Stimulated activated CD4-positive, alpha-beta T cell treated with anti-CD3 and anti-CD28 coated beads, Interleukin-4, amount 100 ng/mL, for 1 hour (primary cell): Measurements from ENCODE around the gene PIP5K1C.
A peak's percentile ranks its signal among the peaks of the same experiment; 100 is the strongest.

Source experiments
- DNase-seq: peaks from one replicate; pipeline ENCODE4 v3.0.0-alpha.2; 2020

PIP5K1C gene

DNA sequence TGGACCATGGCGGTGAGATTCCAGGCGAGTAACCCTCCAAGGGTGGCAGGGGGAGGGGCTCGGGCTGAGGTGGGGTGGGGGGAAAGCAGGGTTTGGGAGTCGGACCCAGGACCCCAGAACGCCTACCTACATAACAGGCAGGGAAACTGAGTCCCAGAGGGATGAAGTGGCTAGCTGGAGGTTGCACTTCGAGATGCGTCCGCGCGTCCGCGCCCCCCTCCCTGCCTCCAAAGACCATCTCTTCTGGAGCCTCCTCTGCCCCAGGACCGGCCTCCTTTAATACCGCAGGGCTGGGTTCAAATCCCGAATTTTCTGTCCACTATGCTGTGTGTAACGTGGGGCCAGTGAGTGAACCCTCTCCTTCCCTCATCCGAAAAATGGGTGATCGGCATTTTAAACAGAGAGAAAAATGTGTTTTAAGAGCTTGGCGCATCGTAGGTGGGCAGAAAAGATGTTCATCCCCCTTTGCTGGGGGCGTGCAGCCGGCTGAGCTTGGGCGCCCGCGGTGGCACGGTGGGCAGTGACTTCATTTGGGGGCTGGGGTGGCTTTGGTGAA is 21.7 kb upstream of the PIP5K1C start:
- DNase-seq = no peak

DNA sequence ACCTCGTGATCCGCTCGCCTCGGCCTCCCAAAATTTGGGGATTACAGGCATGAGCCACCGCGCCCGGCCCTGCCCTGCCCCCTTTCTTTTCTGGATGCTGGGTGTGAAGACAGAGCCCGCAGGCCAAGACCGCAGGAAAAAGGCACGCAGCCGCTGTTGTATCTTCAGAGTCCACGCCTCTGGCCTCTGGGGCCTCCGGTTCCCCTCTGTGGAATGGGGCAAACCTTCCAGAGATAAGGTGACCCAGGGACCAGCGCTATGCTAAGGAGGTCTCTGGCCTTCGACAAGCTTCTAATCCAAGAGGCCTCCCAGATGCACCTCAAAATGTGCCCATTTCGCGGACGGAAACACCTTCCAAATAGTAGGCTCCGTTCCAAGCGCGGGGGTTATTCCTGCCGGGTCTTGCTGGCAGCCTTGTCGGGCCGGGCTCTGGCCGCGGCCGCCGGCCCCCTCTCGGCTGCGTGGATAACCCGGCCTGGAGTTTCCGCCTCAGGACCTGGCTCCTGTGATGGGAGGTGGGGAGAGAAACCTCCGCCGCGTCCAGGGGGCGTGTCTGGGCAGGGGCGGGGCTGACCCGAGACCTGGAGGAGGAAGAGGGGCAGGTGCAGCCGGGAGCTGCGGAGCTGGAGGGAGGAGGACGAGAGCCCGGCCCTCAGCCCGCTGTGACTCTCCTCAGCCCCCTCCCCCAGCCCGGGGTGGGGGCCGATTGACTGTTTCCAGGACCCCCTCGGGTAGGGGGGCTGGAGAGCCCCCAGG is 21.0 kb upstream of the PIP5K1C start:
- peak; percentile 90 for DNase-seq

DNA sequence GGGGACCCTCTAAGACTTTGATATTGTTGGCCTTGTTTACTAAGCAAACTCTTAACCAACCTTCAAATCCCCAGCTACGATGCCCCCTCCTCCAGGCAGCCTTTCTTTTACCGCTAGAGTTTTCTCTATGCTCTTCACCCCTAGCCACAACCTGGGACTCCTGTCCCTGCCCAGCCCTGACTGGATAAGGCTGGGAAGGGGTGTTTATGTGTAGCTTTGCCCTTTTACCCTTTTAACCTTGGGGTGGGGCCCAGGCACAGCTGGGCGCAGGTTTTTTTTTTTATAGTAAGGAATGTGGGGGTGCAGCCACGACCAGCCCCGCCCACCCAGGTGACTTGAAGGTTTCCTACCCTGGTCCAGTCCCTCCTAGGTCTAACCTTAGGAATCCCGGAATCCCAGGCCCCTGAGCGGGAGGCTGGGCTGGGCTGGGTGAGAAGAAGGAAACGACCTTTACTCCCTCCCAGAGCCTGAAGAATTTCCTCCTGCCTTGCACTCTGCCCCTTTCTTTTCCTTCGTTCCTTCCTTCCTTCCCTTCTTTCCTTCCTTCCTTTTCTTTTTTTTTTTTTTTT is 20.2 kb upstream of the PIP5K1C start:
- DNase-seq = no peak

DNA sequence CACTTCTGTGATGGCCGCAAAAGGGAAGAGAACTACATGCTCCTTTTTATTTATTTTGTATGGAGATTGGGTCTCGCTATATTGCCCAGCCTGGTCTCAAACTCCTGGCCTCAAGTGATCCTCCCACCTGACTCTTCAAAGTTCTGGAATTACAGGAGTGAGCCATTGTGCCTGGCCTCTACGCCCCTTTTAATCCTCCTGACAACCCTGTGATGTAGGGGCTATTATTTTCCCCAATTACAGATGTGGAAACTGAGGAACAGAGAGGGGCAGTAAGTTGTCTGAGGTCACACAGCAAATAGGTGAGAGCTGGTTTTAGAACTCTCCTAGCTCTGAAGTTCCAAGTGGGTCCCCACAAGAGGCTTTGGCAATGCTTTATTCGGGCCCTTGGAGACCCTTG is 19.6 kb upstream of the PIP5K1C start:
- DNase-seq = no peak

DNA sequence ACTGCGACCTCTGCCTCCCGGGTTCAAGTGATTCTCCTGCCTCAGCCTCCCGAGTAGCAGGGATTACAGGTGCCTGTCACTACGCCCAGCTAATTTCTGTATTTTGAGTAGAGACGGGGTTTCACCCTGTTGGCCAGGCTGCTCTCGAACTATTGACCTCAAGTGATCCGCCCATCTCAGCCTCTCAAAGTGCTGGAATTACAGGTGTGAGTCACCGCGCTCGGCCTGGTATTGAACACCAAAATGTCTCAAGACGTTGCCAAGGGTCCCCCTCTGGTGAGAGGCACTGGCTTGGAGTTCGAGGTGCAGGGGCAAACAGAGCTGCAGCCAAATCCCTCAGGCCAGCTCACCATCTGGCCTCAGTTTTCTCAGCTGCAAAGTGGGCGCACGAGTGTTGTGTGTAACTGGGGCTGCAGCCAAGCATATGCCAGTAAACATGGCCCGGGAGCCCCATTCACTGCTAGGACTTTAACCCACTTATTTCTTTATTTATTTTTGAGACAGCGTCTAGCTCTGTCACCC is 15.9 kb upstream of the PIP5K1C start:
- no peak for DNase-seq

DNA sequence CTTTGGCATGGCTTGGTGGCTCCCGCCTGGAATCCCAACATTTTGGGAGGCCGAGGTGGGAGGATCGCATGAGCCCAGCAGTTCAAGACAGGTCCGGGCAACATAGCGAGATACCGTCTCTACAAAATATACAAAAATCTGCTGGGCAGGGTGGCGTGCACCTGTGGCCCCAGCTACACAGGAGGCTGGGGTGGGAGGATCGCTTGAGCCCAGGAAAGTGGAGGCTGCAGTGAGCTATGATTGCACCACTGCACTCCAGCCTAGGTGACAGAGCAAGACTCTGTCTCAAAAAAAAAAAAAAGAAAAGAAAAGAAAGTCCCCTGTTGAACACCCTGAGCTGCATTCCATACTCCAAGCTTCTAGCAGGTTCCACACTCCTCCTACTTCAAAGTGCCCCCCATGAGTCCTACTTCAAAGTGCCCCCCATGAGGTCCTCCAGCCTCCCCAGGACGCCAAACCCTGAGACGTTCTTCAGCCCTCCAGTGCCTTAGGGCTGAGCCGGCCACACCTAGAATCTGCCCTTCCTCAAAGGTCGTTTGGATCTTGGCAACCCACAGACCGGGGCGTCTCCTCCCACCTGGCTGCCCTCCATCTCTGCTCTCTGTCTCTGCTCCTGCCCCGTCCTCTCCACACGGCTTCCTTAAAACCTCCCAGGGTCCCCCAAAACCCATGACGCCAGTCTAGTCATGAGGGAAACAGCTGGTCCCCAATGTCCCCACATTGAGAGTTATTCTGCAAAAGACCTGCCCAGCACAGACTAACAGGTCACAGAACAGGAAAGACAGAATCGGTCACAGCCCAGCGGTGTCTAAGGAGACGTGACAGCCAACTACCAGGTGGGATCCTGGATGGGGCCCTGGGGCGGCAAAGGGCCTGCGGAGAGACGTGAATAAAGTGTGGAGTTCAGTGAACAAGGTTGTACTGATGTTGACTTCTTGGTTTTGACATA is 12.7 kb upstream of the PIP5K1C start:
- DNase-seq = no peak

DNA sequence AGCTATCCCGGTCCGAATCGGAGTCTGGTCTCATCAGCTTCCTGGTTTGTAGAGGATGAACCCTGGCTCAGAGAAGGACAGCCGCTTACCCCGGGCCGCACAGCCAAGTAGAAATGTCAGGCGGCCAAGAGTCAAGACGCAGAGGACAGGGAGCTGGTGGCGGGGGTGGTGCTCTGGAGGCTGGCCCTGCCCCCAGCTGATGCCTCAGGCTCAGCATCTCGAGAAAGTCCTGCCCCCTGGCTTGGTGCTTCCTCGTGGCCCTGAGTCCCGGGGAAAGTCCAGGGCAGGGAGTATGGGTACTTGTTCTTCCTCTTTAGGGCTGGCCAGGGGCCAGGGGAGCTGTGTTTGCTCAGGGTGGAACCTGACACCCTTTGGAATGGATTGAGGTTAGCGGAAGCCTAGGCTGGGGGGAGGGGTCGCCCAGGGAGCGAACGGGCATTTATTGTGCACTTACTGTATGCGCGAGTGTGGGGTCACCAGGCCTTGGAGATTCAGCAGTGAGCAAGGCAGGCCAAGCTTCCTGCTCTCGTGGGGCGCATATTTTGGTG is 10.1 kb upstream of the PIP5K1C start:
- no peak for DNase-seq

DNA sequence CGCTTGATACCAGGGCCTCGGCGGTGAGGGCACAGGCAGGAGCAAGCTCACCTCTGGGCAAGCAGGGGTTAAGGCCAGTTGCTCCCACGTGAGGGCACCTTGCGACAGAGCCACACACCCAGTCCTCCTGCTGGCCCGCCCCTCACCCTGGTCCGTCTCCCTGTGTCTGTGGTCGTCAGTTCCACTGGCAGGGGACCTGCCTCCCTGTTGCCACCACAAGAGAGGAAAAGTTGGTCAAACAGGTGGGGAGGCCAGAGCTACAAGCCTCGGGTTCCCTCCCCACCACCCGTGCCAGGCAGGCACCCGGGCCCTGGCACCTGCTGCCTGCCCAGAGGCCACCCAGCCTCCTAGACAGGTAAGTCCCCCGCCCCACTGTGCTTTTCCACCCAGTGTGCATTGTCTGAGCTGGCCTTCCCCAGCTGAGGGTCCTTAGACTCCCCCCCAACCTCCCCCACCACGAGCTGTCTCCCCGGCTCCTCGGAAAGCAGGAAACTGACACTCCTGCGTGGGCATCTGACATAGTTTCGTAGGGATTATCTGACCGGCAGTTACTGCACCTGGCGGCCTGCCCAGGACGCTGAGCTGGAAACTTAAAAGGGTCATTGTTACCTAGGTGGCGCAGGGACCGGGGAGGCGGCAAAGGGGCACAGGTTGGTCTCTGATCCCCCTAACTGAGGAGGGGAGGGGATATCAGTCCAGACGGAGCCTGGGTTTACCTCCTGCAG is 8.1 kb upstream of the PIP5K1C start, which contains the start of gene TJP3:
Gene TJP3, plus strand, starts transcription at position 178 of the 725 bp plus-strand sequence. CDS start 20,049 bp downstream, outside the sequence.
- no peak for DNase-seq

DNA sequence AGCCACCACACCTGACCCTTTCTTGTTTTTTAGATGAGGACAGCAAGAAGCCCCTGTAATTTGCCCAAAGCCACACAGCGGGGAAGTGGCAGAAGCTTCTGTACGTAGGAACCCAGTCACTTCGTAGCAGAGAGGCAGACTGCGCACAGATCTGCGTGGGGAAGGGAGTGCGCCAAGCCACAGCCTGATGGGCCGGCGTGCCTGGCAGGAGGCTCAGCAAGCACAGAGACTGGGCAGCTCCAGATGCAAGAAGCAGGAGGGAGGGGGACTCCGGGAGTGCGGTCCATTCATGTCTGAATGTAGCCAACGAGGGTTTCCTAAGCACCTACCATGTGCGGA is 7.6 kb upstream of the PIP5K1C start:
- DNase-seq = no peak

DNA sequence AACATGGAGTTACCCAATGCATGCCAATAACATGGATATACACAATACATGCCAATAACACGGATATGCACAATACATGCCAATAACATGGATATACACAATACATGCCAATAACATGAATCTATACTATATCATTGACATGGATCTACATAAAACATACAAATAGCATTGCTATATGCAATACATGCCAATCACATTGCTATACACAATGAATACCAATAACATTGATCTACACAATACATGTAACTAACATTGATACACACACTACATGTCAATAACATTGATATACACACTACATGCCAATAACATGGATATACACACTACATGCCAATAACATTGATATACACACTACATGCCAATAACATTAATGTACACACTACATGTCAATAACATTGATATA is 932 bp upstream of the PIP5K1C start:
- no peak for DNase-seq

DNA sequence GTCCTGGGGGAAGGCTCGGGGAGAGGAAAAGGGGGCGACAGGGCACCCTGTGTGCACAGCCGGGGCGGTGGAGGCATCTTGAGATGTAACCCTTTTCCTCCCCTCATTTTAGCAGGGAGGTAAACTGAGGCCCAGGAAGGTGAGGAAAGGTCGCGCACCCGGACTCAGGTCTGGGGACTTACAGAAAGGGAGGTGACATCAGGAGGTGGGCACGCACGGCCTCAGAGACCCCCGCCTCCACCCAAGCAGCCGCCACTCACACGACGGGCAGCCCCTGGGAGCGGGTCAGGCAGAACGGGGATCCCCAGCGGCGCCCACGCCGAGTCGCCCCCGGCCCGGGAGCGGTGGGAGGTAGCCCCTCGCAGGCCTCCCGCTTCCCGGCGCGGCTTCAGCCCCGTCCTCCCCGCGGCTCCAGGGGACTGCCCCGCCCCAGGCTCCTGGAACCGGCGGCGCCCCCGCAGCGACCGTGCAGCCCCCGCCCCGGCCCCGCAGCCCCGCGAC is 477 bp downstream of the PIP5K1C start:
- DNase-seq = peak; percentile 25

DNA sequence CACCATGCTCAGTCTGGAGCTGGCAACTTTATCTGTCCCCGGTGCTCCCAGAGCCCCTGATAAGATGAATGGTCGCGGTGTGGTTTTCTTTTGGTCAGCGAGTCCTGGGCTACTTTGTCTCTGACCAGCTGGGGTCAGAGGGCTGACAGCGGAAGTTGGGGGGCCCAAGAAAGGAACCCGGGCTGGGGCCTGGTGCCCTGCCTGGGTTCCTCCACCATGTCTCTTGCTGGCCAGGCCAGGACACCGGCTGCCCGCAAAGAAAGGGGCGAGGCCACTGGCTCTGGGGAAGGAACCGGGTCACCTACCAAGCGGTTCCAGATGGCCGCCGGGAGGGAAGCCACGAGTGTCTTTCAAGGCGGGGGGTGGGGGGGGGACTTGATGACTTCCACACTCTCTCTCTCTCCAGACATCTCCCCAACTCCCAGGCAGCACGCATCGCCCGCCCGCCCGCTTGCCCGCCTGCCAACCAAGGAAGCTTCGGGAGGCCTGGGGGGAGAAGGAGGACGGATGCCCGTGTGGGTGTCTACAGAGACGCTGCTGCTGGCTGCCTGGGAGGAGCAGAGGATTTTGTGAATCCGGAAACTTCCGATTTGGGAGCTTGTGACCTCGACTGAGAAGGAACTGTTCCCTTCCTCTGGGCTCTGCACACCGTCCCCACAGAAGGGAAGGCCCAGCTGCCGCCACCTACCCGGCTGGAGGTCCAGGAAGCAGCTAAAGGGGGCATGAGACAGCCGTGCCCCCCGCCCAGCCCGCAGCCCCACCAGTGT is 1.1 kb downstream of the PIP5K1C start:
- peak; percentile 26 for DNase-seq

DNA sequence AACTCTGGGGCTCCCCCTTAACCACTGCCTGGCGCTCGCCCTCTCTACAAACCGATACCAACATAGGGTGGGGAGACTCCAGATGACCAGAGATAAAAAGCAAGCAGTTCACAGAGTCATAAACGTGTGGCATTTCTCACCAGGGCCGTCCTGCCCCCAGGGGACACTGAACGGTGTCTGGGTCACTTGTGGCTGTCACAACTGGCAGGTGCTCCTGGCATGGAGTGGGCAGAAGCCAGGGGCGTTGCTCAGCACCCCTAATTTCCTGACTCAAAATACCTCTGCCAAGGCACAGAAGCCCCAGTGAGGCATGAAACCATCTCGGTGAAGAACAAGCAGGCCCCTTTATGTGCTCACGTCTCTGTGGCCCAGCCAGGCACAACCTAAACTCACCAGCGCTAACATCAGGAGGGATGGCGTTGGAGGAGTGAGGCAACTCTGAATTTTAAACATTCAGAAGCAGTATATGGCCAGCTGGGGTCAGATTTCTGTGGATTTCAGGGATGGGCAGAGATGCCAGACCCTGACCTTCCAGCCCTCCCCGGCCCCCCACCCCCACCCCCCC is 1.8 kb downstream of the PIP5K1C start:
- no peak for DNase-seq

DNA sequence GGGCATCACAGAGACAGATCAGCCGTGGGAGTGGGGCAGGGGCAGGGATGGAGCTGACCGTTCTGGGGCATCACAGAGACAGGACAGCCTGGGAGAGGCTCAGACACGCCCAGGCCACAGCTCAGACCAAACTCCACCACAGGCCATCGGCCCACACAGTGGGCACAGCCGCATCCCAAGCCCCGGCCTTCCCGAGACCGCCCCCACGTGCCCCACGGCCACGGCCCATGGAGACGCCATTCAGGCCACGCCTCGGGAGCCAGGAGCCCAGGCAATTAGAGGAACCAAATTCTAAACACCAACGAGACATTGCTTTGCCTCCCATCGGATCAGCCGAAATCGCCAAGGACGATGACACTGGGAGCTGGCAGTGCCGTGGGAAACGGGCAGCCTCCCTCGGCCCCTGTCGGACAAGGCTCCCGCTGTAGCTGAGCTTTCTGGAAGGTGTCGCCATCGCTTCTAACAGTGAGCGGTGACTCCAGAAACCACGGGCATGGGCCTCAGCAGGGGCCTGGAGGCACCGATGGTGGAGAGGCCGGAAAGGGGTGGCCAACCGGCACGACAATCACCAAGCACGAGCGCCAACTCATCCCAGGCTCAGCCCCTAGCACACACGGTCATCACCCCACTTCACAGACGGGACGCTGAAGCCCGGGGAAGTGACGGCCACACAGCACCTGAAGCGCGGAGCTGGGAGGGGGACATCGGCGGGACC is 2.4 kb downstream of the PIP5K1C start:
- DNase-seq = no peak

DNA sequence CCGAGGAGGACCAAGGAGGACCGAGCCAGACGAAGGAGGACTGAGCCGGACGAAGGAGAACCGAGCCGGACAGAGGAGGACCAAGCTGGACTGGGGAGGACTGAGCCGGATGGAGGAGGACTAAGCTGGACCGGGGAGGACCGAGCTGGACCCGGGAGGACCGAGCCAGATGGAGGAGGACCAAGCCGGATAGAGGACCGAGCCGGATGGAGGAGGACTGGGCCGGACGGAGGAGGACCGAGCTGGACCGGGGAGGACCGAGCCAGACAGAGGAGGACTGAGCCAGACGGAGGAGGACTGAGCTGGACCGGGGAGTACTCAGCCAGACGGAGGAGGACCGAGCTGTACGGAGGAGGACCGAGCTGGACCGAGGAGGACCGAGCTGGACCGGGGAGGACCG is 3.2 kb downstream of the PIP5K1C start:
- no peak for DNase-seq

DNA sequence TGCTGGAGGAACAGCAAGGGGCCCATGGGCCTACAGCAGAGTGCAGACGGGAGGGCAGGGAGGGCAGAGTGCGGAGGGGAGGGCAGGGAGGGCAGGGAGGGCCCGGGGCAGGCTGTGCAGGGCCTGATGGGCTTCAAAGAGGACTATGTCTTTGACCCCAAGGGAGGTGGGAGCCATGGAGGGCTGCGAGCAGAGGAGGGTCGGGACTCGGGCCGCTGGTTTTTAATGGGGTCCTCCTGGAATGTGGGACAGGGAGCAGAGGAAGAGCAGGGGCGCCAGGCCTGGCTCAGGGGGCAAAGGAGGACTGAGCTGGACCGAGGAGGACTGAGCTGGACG is 3.6 kb downstream of the PIP5K1C start:
- DNase-seq = no peak

DNA sequence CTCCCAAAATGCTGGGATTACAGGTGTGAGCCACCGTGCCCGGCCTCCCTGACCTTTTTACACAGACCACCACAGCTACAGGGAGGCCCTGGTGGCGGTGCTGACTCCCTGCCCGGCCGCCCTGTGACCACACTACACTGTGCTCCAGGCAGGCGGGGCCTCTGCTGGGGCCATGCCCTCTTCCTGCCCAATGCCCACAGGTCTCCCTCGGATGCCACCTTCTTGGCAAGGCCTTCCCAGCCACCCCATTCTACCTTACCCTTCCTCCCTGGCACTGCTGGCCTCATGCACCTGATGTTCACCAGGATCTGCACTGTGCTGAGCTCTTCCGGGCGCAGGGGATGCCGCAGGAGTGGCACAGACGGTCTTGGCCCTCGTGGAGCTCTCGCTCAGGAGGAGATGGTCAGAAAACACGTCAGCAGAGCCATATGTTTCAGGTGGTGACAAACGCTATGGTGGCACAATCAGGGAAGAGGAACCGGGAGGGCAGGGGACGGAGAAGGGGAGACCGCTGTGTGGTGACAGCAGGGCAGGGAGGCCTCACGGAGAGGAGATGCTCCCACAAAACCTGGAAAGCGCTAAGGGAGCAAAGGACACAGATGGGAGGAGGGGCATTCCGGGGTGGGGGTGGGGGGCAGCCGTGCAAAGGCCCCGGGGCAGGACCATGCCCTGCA is 4.1 kb downstream of the PIP5K1C start:
- no peak for DNase-seq

DNA sequence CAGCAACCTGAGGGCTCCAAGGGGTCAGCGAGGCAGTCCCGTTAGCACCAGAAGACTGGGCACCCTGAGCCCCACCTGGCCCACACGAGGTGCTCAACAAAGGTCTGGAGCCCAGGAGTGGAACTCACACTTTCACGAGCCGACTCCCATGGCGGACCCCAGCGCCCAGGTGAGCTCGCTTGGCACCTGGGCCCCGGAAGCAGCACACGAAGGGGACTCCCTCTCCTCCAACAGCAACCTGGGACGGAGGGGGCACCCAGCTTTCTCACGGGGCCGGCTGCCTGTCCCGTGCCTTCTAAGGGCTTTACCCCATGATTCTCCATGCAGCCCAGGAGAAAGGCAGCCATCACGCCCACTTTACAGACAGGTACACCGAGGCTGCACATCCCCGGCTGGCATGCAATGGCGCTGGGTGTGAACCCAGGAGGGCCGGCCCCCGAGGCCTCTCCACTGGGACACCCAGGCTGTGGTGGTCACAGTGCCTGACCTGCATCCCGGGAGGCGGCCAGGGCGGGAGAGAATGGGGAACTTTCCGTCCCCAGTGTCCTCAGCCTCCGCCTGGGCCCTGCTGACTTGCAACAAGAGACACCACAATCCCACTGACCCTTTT is 5.0 kb downstream of the PIP5K1C start:
- DNase-seq = no peak
